GM19240 (cell line): ENCODE data around the gene ABCC4.

Experiments
- DNase-seq: peaks from one replicate; pipeline ENCODE4 v3.0.0; 2011; ENCODE audit warnings: low spot score; ENCODE audit not compliant: insufficient read length

Gene ABCC4

GRCh38 chr13:95003019-95003813, 298.0 kb downstream of the ABCC4 start:
- no peak for DNase-seq

- no peak for DNase-seq
These were observed 299.1 kb downstream of the ABCC4 start for GRCh38 chr13:95002126-95002525.

DNA sequence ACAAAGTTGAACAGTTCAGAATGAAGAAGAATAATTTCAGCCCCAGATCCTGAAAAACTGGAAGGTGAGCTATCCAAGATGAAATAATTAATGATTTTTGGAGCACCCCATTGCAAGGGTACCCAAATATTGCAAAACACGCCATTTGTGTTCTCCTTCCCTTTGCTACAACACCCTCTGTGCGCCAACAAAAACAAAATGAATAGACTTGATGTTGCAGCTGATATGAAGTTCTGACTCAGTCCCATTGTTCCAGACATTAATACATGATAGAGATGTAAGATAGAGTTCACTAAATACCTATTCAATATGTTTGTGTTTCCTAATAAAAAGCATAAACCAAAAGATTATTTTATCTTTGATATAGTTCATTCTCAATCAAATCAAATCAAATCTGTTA, 301.4 kb downstream of the ABCC4 start:
- DNase-seq: no peak

DNA sequence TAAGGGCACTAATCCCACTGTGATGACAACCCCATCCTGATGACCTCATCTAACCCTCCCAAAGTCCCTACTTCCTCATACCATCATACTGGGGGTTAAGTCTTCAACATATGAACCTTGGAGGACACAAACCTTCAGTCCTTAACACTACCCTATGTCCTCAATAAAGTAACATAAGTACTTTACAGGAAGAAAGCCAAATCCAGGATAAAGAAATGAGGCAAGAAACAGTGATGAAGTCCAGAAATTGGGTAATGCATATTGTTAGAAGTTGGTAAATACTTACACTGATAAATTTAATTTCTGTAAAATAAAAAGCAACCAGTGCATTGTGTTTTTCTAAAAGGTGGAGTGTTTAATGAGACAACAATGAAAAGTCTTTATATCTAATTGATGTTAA, 304.1 kb downstream of the ABCC4 start:
- DNase-seq: no peak

- no peak for DNase-seq
These were observed 304.8 kb downstream of the ABCC4 start for GRCh38 chr13:94996445-94996844.

- DNase-seq: no peak
These were observed 306.7 kb downstream of the ABCC4 start for GRCh38 chr13:94994506-94994905.

GRCh38 chr13:94993616-94994015, 307.6 kb downstream of the ABCC4 start:
- DNase-seq: no peak

- no peak for DNase-seq
These were observed 309.0 kb downstream of the ABCC4 start for GRCh38 chr13:94992036-94992960.

DNA sequence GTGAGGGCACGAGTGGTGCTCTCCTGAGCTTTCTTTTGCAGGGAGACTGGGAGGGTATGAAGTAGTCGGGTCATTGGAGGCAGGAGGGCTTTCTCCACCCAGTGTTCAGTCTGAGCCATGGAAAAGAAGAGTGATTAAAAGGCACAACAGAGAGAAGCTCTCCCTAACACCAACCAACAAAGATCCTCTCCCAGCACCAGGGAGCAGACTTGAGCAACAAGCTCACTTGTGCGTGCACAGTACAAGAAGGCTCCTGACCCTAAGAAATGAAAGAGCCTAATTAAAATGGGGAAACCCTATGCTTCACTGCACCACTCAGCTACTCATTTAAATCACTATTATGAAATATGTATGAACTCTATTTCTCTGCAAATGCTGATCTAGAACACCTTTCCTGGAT, 312.6 kb downstream of the ABCC4 start:
- no peak for DNase-seq

GRCh38 chr13:94987869-94988268, 313.4 kb downstream of the ABCC4 start:
- DNase-seq: no peak

DNA sequence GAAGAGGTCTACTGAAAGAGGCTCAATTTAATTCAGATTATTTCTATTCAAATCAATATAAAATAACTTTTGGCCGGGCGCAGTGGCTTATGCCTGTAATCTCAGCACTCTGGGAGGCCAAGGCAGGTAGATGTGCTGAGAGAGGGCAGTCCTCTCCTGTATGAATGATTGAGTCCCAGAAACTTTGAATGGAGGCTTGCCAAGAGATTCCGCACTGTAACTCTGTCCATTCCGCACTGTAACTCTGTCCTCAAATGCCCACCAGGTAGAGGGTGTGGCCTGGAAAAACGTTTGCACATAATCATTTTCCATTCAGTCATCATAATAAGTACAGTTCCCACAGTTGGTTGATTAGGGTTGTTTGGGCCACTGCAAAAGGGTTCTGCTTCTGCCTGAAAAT, 314.2 kb downstream of the ABCC4 start:
- no peak for DNase-seq

DNA sequence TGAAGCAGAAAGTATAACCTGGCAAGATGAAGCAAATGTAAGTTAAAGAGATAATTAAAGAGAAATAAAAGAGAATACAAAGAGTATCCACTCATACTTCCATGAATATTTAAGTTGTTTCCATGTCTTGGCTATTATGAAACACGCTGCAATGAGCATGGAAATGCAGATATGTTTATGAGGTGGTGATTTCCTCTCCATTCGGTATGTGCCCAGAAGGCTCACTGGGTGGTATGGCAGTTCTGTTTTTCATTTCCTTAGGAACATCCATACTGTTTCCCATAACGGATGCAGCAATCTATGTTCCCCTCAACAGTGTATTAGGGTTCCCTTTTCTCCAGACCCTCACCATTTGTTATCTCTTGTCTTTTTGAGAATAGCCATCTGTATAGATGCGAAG, 316.3 kb downstream of the ABCC4 start:
- no peak for DNase-seq

DNA sequence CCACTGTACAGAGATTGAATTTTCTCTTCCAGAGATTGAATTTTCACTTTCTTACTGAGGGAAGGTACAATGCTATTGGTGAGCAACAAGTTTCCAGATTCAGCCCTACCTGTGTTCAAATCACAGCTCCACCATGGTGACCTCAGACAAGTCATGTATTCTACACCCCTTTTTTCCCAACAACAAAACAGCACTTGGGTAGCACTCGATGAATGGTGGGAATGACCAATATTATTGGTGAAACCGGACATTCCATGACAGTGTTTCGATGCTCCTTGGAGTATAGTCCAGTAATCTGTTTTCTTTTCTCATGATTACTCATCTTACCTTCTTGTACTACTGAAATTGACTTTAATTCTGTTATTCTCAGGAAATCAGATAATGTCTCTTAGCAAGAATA, 322.7 kb downstream of the ABCC4 start:
- DNase-seq: no peak

DNA sequence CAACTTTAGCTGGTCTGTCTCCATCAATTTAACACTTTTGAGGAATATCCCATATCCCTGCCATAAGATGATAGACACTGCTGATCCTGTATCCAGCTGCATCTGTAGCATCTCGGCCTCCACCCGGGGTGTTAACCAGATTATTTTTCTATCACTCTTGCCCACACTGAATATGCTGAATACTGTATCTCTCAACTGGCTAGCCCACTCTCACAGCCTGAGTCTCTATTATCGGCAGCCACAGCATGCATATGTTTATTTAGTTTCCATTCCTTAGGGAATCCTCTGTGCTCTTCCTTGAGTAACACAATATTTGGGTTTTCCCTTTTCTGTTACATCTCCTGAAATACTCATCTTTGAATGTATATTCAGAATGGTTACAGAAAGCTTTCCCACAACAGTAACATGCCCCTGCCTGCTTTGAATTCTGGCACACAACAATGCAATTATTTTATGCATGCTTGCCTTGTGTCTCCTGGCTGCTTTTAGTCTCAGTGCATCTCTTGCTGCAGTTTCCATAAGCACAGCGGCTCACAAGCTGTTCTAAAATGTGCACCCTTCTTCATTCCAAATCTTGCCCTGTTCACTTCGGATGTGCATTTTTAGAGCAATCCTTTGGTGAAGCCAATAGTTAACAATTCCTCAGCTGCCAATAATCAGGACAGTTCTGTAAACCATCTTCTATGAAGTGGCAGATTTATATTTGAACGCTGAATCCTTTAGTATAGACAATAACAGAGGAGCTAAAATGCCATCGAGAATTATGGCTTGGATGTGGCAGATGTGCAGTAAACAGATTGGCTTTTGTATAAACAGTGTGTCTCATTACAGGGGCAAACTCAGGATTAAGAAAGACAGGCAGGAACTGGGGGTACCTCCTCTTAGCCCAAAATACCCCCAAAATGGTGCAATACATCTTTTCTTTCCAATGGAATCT, 327.0 kb downstream of the ABCC4 start:
- no peak for DNase-seq

- DNase-seq: no peak
These were observed 329.0 kb downstream of the ABCC4 start for GRCh38 chr13:94972262-94972661.
